Endodermal cell (in vitro differentiated cells): Measurements from ENCODE around the gene RSPH6A. TPM values are rescaled to one million over a fixed set of nuclear protein-coding genes. Genes with fewer than 3 reads are reported as not detected.

Source experiments
- DNase-seq: peaks from one replicate; pipeline ENCODE4 v3.0.0-alpha.2; 2017
- H3K27ac ChIP-seq: 2 replicates; pipeline ENCODE4 v1.5.1; 2013; ENCODE audit warnings: mild to moderate bottlenecking, low read depth, low read length, moderate library complexity
- H3K27me3 ChIP-seq: 2 replicates; pipeline ENCODE4 v1.6.1; 2013; ENCODE audit warnings: mild to moderate bottlenecking, low read length, moderate library complexity; ENCODE audit not compliant: insufficient read depth, control insufficient read depth, poor library complexity, severe bottlenecking
- H3K36me3 ChIP-seq: 2 replicates; pipeline ENCODE4 v1.7.0; 2013; ENCODE audit warnings: mild to moderate bottlenecking, low read length, moderate library complexity; ENCODE audit not compliant: control insufficient read depth, insufficient read depth
- H3K4me1 ChIP-seq: one replicate; pipeline ENCODE4 v1.7.0; 2013; ENCODE audit warnings: low read length; ENCODE audit not compliant: control insufficient read depth, insufficient read depth
- H3K4me3 ChIP-seq: 2 replicates; pipeline ENCODE4 v1.5.1; 2013; ENCODE audit warnings: mild to moderate bottlenecking, low read length, moderate library complexity
- H3K9ac ChIP-seq: 2 replicates; pipeline ENCODE4 v1.6.1; 2013; ENCODE audit warnings: mild to moderate bottlenecking, low read length, moderate library complexity; ENCODE audit not compliant: poor library complexity, severe bottlenecking; ENCODE audit errors: extremely low read depth
- H3K9me3 ChIP-seq: 2 replicates; pipeline ENCODE4 v1.6.1; 2013; ENCODE audit warnings: mild to moderate bottlenecking, low read length, moderate library complexity; ENCODE audit not compliant: control insufficient read depth
- H3K27ac Mint-ChIP-seq: 2 replicates; pipeline ENCODE4 v1.8.0; 2020; ENCODE audit warnings: mixed read lengths
- H3K27me3 Mint-ChIP-seq: 2 replicates; pipeline ENCODE4 v1.8.0; 2021; ENCODE audit warnings: mild to moderate bottlenecking, mixed read lengths; ENCODE audit not compliant: insufficient read depth
- H3K36me3 Mint-ChIP-seq: 2 replicates; pipeline ENCODE4 v1.8.0; 2020; ENCODE audit warnings: low read depth, mixed read lengths
- H3K4me1 Mint-ChIP-seq: 2 replicates; pipeline ENCODE4 v1.8.0; 2020; ENCODE audit warnings: mixed read lengths
- H3K4me3 Mint-ChIP-seq: 2 replicates; pipeline ENCODE4 v1.8.0; 2020; ENCODE audit warnings: mild to moderate bottlenecking, moderate library complexity, mixed read lengths
- H3K9me3 Mint-ChIP-seq: 2 replicates; pipeline ENCODE4 v1.8.0; 2020; ENCODE audit warnings: mild to moderate bottlenecking, mixed read lengths
- WGBS, 2 experiments: methylation state at CpG; one replicate each; pipeline versions ENCODE4 v1.1.5 to v1.1.7; 2013; ENCODE audit warnings: missing lambda C conversion rate in 2 of 2, mixed read lengths in 1 of 2; ENCODE audit not compliant: insufficient coverage in 1 of 2, insufficient read length in 1 of 2; 5-methylcytosine and 5-hydroxymethylcytosine counted together
- total RNA-seq, 2 donors: library from RNA; stranded (reverse); fragmentation: NEBNext Ultra II Directional in 1 of 2; extraction: Animal tissue kit (Norgen Biotek cat#: 25700) in 1 of 2; gene quantifications; 2 replicates in 1 of 2; 3 replicates in 1 of 2; pipeline ENCODE4 v1.2.1, GENCODE V29; 2021
- TF ChIP-seq, protein P1 (sequence below): fragments of 200-600 bp; sonication (generic); conservative IDR thresholded peaks from 2 replicates; pipeline ENCODE4 v1.5.0; 2021; ENCODE audit warnings: antibody characterized with exemption, mild to moderate bottlenecking

RSPH6A gene
- total RNA-seq, 2 donors from 2014 or later = 0.53 TPM

DNA sequence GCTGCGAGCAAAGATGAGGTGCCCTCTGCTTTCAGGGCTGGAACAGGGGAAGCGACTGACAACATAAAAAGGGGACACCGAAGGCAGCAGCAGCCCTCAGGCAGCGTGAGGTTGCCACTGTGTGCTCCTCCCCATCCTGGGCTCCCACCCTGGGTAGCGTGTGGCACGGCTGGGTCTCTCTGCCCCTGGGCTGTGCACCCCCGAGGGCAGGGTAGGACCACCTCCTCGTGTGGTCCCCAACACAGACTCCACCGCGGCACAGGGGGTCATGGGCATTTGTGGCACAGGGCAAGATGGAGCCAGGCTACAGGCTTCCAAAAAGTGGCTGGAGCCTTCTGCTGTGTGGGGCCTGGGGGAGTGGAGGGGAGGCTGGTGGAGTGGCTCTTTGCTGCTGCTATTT, 6.5 kb upstream of the RSPH6A start:
- Mint-ChIP-seq H3K4me3 (no peak overlapping the region), H3K27ac (peak overlapping the region; percentile 72), H3K27me3 (no peaks in the 10 kb centered on the region), H3K9me3 (no peaks in the 10 kb centered on the region), H3K4me1 (peaks cover 7% of the 10 kb centered on the region), H3K36me3 (peaks cover 53% of the 10 kb centered on the region)
- 75 to 84% methylated on average over 4 to 10 of the region's 10 CpGs for WGBS, 2 experiments
- no peak overlapping the region for H3K27ac ChIP-seq
- TF ChIP-seq, protein P1, sequence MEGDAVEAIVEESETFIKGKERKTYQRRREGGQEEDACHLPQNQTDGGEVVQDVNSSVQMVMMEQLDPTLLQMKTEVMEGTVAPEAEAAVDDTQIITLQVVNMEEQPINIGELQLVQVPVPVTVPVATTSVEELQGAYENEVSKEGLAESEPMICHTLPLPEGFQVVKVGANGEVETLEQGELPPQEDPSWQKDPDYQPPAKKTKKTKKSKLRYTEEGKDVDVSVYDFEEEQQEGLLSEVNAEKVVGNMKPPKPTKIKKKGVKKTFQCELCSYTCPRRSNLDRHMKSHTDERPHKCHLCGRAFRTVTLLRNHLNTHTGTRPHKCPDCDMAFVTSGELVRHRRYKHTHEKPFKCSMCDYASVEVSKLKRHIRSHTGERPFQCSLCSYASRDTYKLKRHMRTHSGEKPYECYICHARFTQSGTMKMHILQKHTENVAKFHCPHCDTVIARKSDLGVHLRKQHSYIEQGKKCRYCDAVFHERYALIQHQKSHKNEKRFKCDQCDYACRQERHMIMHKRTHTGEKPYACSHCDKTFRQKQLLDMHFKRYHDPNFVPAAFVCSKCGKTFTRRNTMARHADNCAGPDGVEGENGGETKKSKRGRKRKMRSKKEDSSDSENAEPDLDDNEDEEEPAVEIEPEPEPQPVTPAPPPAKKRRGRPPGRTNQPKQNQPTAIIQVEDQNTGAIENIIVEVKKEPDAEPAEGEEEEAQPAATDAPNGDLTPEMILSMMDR = no peak
- DNase-seq = no peak
- peaks cover 59% of the 10 kb centered on the region for H3K36me3 ChIP-seq
- H3K9ac ChIP-seq = no peak overlapping the region
- H3K4me3 ChIP-seq = no peak overlapping the region
- peaks cover 13% of the 10 kb centered on the region for H3K4me1 ChIP-seq
- H3K27me3 ChIP-seq = no peaks in the 10 kb centered on the region
- H3K9me3 ChIP-seq = no peaks in the 10 kb centered on the region

DNA sequence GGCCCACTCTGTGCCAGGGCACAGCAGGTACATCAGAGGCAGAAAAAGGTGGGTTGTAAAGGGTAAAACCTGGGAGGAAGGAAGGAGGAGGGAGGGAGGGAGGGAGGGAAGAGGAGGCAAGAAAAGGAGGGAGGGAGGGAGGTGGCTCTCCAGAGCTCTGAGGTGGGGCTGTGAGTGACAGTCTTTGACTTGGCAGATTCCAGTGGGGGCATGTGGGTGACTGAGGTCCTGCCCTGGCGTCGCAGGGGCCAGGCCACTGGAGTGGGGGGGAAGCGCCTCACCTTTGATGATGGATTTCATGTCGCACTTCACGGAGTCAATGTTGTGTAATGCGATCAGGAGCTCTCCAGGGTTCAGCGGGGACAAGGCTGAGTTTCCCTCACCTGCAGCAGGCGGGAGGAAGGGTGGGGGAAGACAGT, 6.0 kb upstream of the RSPH6A start:
- Mint-ChIP-seq H3K27ac (peak overlapping the region; percentile 72), H3K4me1 (peaks cover 7% of the 10 kb centered on the region), H3K36me3 (peaks cover 49% of the 10 kb centered on the region), H3K9me3 (no peaks in the 10 kb centered on the region), H3K27me3 (no peaks in the 10 kb centered on the region), H3K4me3 (no peak overlapping the region)
- H3K9ac ChIP-seq = no peak overlapping the region
- H3K27me3 ChIP-seq = no peaks in the 10 kb centered on the region
- DNase-seq = peak; percentile 42
- WGBS, 2 experiments = 94 to 98% methylated on average over 8 of the region's 8 CpGs
- no peaks in the 10 kb centered on the region for H3K9me3 ChIP-seq
- H3K4me3 ChIP-seq = no peak overlapping the region
- H3K27ac ChIP-seq = no peak overlapping the region
- peaks cover 54% of the 10 kb centered on the region for H3K36me3 ChIP-seq
- TF ChIP-seq, protein P1 = no peak
- H3K4me1 ChIP-seq = peaks cover 15% of the 10 kb centered on the region

DNA sequence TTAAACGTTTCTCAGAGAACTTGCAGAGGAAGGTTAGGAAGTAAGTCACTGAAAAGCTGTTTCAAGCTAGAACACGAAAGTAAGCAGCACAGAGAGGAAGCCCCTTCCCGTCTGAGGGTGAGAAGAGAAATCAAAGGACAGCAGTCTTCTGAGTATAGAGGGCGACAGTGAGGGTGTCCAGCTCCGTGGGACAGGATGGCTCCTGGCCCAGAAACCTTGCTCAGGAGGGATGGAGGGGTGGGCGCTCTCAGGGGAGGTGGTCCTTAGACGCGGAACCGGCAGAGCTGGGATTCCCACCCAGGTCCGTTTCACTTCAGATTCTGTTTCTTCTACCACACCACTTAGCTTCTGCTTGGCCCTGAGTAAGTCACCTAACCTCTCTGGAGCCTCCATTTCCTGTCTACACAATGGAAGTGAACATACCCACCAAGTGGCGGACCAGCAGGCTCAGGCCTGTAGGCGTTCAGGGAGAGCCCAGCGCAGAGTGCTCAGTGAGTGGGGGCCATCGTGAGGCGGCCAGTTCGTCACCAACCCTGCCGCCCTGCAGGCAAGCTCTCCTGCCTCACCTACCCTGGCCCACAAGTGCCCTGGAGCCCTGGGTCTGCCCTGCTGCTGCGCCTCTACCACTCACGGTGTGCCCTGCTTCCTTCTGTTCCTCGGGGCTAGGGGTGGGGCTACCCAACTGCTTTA, 5.5 kb upstream of the RSPH6A start:
- Mint-ChIP-seq H3K27ac (peak overlapping the region; percentile 26), H3K36me3 (peaks cover 44% of the 10 kb centered on the region), H3K9me3 (no peaks in the 10 kb centered on the region), H3K4me3 (no peak overlapping the region), H3K27me3 (no peaks in the 10 kb centered on the region), H3K4me1 (peaks cover 7% of the 10 kb centered on the region)
- TF ChIP-seq, protein P1 = peak; percentile 29
- H3K27ac ChIP-seq = no peak overlapping the region
- peaks cover 49% of the 10 kb centered on the region for H3K36me3 ChIP-seq
- peak; percentile 50 for DNase-seq
- H3K9me3 ChIP-seq = no peaks in the 10 kb centered on the region
- H3K27me3 ChIP-seq = no peaks in the 10 kb centered on the region
- no peak overlapping the region for H3K9ac ChIP-seq
- peaks cover 15% of the 10 kb centered on the region for H3K4me1 ChIP-seq
- H3K4me3 ChIP-seq = no peak overlapping the region
- WGBS, 2 experiments = 85 to 91% methylated on average over 9 to 19 of the region's 20 CpGs
